ENCODE results near the gene GUCD1. TPM values are rescaled to one million over a fixed set of nuclear protein-coding genes. Genes with fewer than 3 reads are reported as not detected.

Gene GUCD1
- total and polyA plus RNA-seq, 2 donors from 2014 or later = 111 to 150 TPM

- TF ChIP-seq CTCF (IDR thresholded peaks at IDR 0.05; ENCODE audit: borderline replicate concordance, extremely low read depth, insufficient read depth) = peak; percentile 61
- DNase-seq (peak; percentile 71 to 93 (median 81)), FAIRE-seq (no peak)
- H3K4me1 ChIP-seq (ENCODE audit: control insufficient read depth in 2 of 3, insufficient read depth in 2 of 3, low read depth in 1 of 3, low read length in 3 of 3) = peaks cover 0 to 11% (median 0%) of the 10 kb centered on the region in 3 donors
- H3K27me3 ChIP-seq (ENCODE audit: control insufficient read depth, insufficient read depth, low read length) = no peaks in the 10 kb centered on the region
- no peak overlapping the region for H3K4me3 ChIP-seq (ENCODE audit: low read length in 3 of 3)
- no peaks in the 10 kb centered on the region for H3K9me3 ChIP-seq (ENCODE audit: control insufficient read depth in 2 of 3, insufficient read depth in 1 of 3, low read length in 3 of 3)
- intact Hi-C loops (cut with DNase I) = loop anchor here (10.0 kb wide), 1 partner anchor 197 kb away; no protein-coding TSS in a partner anchor
- H3K36me3 ChIP-seq (ENCODE audit: control insufficient read depth in 2 of 3, insufficient read depth in 3 of 3, low read length in 3 of 3) = peaks cover 0 to 10% (median 2%) of the 10 kb centered on the region in 3 donors
- H3K27ac ChIP-seq (ENCODE audit: low read depth in 2 of 2, low read length in 2 of 2) = no peak overlapping the region
- H3K9ac ChIP-seq (ENCODE audit: low read length in 3 of 3) = no peak overlapping the region
Measured at GRCh38 chr22:24521791-24522245, 33.1 kb downstream of the GUCD1 start.

GRCh38 chr22:24519496-24519895 is 35.4 kb downstream of the GUCD1 start:
- no peak for TF ChIP-seq CTCF (IDR thresholded peaks at IDR 0.05; ENCODE audit: borderline replicate concordance, extremely low read depth, insufficient read depth)
- H3K4me1 ChIP-seq (ENCODE audit: control insufficient read depth in 2 of 3, insufficient read depth in 2 of 3, low read depth in 1 of 3, low read length in 3 of 3) = peaks cover 0 to 12% (median 0%) of the 10 kb centered on the region in 3 donors
- no peak overlapping the region for H3K9ac ChIP-seq (ENCODE audit: low read length in 3 of 3)
- H3K27me3 ChIP-seq (ENCODE audit: control insufficient read depth, insufficient read depth, low read length) = no peaks in the 10 kb centered on the region
- H3K36me3 ChIP-seq (ENCODE audit: control insufficient read depth in 2 of 3, insufficient read depth in 3 of 3, low read length in 3 of 3) = peaks cover 0 to 17% (median 0%) of the 10 kb centered on the region in 3 donors
- intact Hi-C loops (cut with DNase I) = no loop called here
- FAIRE-seq = no peak
- no peak for DNase-seq
- H3K27ac ChIP-seq (ENCODE audit: low read depth in 2 of 2, low read length in 2 of 2) = no peak overlapping the region
- H3K9me3 ChIP-seq (ENCODE audit: control insufficient read depth in 2 of 3, insufficient read depth in 1 of 3, low read length in 3 of 3) = no peaks in the 10 kb centered on the region
- H3K4me3 ChIP-seq (ENCODE audit: low read length in 3 of 3) = no peak overlapping the region

- no peak for DNase-seq
- H3K9ac ChIP-seq (ENCODE audit: low read length in 3 of 3) = no peak overlapping the region
- H3K27me3 ChIP-seq (ENCODE audit: control insufficient read depth, insufficient read depth, low read length) = no peaks in the 10 kb centered on the region
- FAIRE-seq = no peak
- no peak for TF ChIP-seq CTCF (IDR thresholded peaks at IDR 0.05; ENCODE audit: borderline replicate concordance, extremely low read depth, insufficient read depth)
- no peak overlapping the region for H3K4me3 ChIP-seq (ENCODE audit: low read length in 3 of 3)
- H3K4me1 ChIP-seq (ENCODE audit: control insufficient read depth in 2 of 3, insufficient read depth in 2 of 3, low read depth in 1 of 3, low read length in 3 of 3) = peaks cover 0 to 14% (median 0%) of the 10 kb centered on the region in 3 donors
- peaks cover 0 to 17% (median under 1%) of the 10 kb centered on the region in 3 donors for H3K36me3 ChIP-seq (ENCODE audit: control insufficient read depth in 2 of 3, insufficient read depth in 3 of 3, low read length in 3 of 3)
- no peaks in the 10 kb centered on the region for H3K9me3 ChIP-seq (ENCODE audit: control insufficient read depth in 2 of 3, insufficient read depth in 1 of 3, low read length in 3 of 3)
- intact Hi-C loops (cut with DNase I) = no loop called here
- H3K27ac ChIP-seq (ENCODE audit: low read depth in 2 of 2, low read length in 2 of 2) = no peak overlapping the region
Measured at GRCh38 chr22:24518771-24519485, 36.0 kb downstream of the GUCD1 start.
